ENCODE measurements around the gene ZNF341. TPM values are rescaled to one million over a fixed set of nuclear protein-coding genes. Genes with fewer than 3 reads are reported as not detected.
A peak's percentile ranks its signal among the peaks of the same experiment; 100 is the strongest.

The ZNF341 gene
- total RNA-seq, 1 experiment from 2014 or later: 1.5 TPM

- no peaks in the 10 kb centered on the region for H3K9me3 ChIP-seq
- peak; percentile 89 for DNase-seq
- H3K27me3 ChIP-seq: no peaks in the 10 kb centered on the region
- H3K4me3 ChIP-seq: peak within 1 kb of the TSS; percentile 68
- H3K36me3 ChIP-seq: no peaks in the 10 kb centered on the region
Measured at GRCh38 chr20:33719989-33720709, 11.6 kb upstream of the ZNF341 start, which contains the start of gene PXMP4. Gene PXMP4 (minus strand): TSS chr20:33720310. CDS start chr20:33720207, 103 bp downstream.

DNA sequence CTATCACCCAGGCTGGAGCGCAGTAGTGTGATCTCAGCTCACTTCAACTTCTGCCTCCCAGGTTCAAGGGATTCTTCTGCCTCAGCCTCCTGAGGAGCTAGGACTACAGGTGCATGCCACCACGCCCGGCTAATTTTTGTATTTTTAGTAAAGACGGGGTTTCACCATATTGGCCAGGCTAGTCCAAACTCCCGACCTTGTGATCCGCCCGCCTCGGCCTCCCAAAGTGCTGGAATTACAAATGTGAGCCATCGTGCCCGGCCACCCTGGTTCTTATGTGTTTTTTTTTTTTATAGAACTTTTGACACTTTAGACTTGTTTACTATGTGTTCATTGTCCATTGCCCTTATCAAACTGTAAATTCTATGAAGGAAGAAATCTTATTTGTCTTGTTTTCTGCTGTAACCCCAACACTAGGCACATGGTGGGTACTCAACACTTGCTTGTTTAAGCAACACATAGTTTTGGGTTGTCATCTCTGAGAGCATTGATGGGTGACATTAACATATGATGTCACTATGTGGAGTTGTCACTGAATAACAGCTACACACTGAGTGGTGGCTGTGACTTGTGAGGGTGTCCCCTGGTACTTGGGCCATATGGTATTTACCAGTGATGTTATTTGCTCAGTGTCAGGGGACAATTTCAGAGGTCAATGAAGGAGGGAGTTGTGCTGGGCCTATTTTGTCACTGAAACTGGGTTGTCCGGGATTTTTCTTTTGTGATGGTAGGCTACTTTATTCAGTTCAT is 10.2 kb upstream of the ZNF341 start:
- no peaks in the 10 kb centered on the region for H3K36me3 ChIP-seq
- H3K4me3 ChIP-seq: no peak overlapping the region
- DNase-seq: no peak
- H3K9me3 ChIP-seq: no peaks in the 10 kb centered on the region
- no peaks in the 10 kb centered on the region for H3K27me3 ChIP-seq

GRCh38 chr20:33724439-33725094 is 7.2 kb upstream of the ZNF341 start:
- no peak overlapping the region for H3K4me3 ChIP-seq
- no peaks in the 10 kb centered on the region for H3K9me3 ChIP-seq
- DNase-seq: no peak
- no peaks in the 10 kb centered on the region for H3K27me3 ChIP-seq
- no peaks in the 10 kb centered on the region for H3K36me3 ChIP-seq

DNA sequence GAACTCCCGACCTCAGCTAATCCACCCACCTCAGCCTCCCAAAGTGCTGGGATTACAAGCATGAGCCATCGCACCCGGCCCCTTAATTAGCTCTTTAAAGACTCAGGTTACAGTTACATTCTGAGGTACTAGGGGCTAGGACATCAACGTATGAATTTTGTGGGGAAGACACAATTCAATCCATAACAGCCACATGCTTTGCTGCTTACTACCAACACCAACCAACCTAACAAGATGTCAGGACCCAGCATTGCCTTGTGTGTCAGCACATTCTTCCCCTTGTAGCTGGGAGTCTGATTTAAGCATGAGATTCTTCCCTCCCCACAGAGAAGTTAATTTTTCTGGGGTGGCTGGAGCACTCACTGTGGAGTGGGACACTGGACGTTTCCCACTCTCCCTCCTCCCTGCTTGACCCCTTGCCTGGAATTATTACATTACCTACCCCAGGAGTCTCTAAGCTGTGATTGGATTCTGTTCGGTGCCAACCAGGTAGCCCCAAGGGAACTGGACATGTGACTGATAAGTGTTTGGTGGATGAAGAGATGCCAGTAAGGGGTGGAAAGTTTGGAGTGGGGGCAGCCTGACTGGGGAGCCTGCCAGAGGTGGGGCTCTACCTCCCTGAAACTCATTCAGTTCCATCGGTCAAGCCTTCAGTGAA is 6.1 kb upstream of the ZNF341 start:
- H3K9me3 ChIP-seq: no peaks in the 10 kb centered on the region
- DNase-seq: no peak
- no peaks in the 10 kb centered on the region for H3K36me3 ChIP-seq
- no peak overlapping the region for H3K4me3 ChIP-seq
- H3K27me3 ChIP-seq: no peaks in the 10 kb centered on the region

- no peaks in the 10 kb centered on the region for H3K36me3 ChIP-seq
- no peaks in the 10 kb centered on the region for H3K27me3 ChIP-seq
- H3K4me3 ChIP-seq: no peak overlapping the region
- no peak for DNase-seq
- H3K9me3 ChIP-seq: no peaks in the 10 kb centered on the region
Measured at GRCh38 chr20:33727115-33727479, 4.7 kb upstream of the ZNF341 start.

- Histone ChIP-seq H3K4me3 (no peak overlapping the region), H3K36me3 (no peaks in the 10 kb centered on the region), H3K9me3 (no peaks in the 10 kb centered on the region), H3K27me3 (no peaks in the 10 kb centered on the region)
- DNase-seq: no peak
Measured at GRCh38 chr20:33727806-33728205, 4.0 kb upstream of the ZNF341 start.

DNA sequence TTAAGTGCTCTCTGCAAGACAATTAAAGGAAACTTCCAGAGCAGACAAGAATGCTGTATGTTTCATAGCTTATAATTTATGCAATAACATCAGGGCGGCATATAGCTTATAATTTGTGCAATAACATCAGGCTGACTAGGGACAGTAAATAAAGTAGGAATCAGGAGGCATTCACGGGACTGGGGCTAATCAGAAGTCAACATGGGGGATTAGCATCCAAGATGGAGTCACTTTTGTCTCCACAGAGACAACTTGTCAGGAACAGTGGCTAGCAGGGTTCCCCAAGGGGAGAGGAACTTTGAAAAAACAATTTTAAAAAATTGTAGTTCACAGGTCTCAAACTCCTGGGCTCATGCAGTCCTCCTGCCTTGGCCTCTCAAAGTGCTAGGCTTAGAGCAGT is 3.3 kb upstream of the ZNF341 start:
- Histone ChIP-seq H3K4me3 (no peak overlapping the region), H3K36me3 (no peaks in the 10 kb centered on the region)

GRCh38 chr20:33729101-33729500 is 2.7 kb upstream of the ZNF341 start:
- no peaks in the 10 kb centered on the region for H3K9me3 ChIP-seq
- no peak for DNase-seq
- no peak overlapping the region for H3K4me3 ChIP-seq
- H3K36me3 ChIP-seq: no peaks in the 10 kb centered on the region
- H3K27me3 ChIP-seq: no peaks in the 10 kb centered on the region

More for the DNA sequence above, 3.3 kb upstream of the ZNF341 start:
- no peak for DNase-seq
- Histone ChIP-seq H3K27me3 (no peaks in the 10 kb centered on the region), H3K9me3 (no peaks in the 10 kb centered on the region)

DNA sequence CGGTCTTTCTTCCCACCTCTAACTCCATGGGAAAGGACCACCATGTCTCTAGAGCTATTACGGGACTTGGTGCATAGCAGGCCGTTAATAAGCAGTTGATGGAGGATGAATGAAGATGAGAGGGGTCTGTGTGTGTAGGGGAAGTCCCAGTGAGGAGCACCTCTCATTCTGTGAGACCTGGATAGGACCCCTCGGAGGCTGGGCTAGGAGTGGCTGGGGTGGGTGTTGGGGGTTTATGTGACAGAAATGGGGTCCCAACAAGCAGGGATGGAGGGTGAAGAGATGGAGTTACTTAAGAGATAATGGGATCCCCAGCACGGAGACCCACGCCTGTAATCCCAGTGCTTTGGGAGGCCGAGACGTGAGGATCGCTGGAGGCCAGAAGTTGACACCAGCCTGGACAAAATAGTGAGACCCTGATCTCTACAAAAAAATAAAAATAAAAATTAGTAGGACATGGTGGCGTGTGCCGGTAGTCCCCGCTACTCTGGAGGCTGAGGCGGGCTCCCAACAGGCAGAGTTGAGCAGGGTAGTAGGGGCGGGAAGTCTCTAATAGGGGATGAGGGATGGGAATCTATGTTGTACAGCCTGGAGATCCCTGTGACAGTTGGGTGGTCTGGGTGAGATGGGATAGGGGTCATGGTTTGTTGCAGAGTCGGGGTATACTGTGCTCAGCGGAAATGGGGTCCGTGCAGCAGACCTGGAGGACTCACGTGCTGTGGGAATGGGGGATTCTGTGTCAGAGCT is 677 bp upstream of the ZNF341 start:
- no peaks in the 10 kb centered on the region for H3K36me3 ChIP-seq
- DNase-seq: no peak
- peak overlapping the region; percentile 41 for H3K4me3 ChIP-seq
- H3K9me3 ChIP-seq: peaks cover 1% of the 10 kb centered on the region
- no peaks in the 10 kb centered on the region for H3K27me3 ChIP-seq

GRCh38 chr20:33732166-33732970 is 572 bp downstream of the ZNF341 start:
- peak; percentile 84 for DNase-seq
- Histone ChIP-seq H3K9me3 (peaks cover 14% of the 10 kb centered on the region), H3K36me3 (peaks cover 5% of the 10 kb centered on the region), H3K27me3 (no peaks in the 10 kb centered on the region), H3K4me3 (peak overlapping the region; percentile 52)

GRCh38 chr20:33733654-33734576 is 2.1 kb downstream of the ZNF341 start:
- H3K9me3 ChIP-seq: peaks cover 16% of the 10 kb centered on the region
- no peak overlapping the region for H3K4me3 ChIP-seq
- DNase-seq: peak; percentile 69
- no peaks in the 10 kb centered on the region for H3K27me3 ChIP-seq
- peaks cover 5% of the 10 kb centered on the region for H3K36me3 ChIP-seq

DNA sequence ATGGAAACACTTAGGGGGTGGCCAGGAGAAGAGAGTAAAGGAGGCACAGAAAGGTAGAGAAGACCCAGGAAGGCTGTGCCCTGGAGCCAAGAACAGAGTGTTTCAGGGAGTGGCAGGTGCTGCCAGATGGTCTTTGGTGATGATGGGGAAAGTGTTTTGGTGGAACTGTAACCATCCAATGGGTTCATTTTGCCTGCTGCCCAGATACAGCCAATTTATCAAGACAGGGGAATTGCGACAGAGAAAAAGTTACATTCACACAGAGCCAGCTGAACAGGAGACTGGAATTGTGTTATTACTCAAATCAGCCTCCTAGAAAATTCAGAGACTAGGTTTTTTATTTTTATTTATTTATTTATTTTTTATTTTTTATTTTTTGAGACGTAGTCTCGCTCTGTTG is 5.2 kb downstream of the ZNF341 start:
- no peak for DNase-seq
- no peaks in the 10 kb centered on the region for H3K27me3 ChIP-seq
- no peak overlapping the region for H3K4me3 ChIP-seq
- peaks cover 16% of the 10 kb centered on the region for H3K9me3 ChIP-seq
- peaks cover 5% of the 10 kb centered on the region for H3K36me3 ChIP-seq

GRCh38 chr20:33739493-33739892 is 7.7 kb downstream of the ZNF341 start:
- Histone ChIP-seq H3K4me3 (no peak overlapping the region), H3K27me3 (no peaks in the 10 kb centered on the region), H3K36me3 (peaks cover 5% of the 10 kb centered on the region), H3K9me3 (peaks cover 16% of the 10 kb centered on the region)
- DNase-seq: no peak

DNA sequence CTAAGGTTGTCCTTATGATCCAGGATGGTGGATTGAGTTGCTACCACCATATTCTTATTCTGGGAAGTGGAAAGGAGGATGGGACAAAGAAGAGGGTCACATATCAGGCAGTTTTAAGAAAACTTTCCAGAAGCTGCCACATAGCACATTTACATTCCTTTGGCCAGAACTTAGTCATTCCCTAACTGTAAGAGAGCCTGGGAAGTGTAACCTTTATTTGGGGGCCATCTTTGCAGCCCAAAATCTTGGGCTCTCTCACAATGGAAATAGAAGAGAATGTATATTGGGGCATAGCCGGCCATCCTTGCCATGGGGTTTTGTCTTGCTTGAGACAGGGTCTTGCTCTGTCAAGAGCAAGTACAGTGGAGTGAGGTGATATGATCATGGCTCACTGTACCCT is 8.4 kb downstream of the ZNF341 start:
- no peak for DNase-seq
- Histone ChIP-seq H3K9me3 (peaks cover 16% of the 10 kb centered on the region), H3K27me3 (no peaks in the 10 kb centered on the region), H3K4me3 (no peak overlapping the region), H3K36me3 (peaks cover 5% of the 10 kb centered on the region)

- no peak overlapping the region for H3K4me3 ChIP-seq
- H3K9me3 ChIP-seq: no peaks in the 10 kb centered on the region
- no peaks in the 10 kb centered on the region for H3K36me3 ChIP-seq
- DNase-seq: no peak
- no peaks in the 10 kb centered on the region for H3K27me3 ChIP-seq
Measured at GRCh38 chr20:33744181-33744580, 12.4 kb downstream of the ZNF341 start.
